ENCODE data around the gene CTNNA3. TPM values are rescaled to one million over a fixed set of nuclear protein-coding genes. Genes with fewer than 3 reads are reported as not detected.

CTNNA3 gene
- total and polyA plus RNA-seq, 2 donors (not counting 3 experiments of a cell fraction or from before 2014, with no cell fraction given), result not detected

DNA sequence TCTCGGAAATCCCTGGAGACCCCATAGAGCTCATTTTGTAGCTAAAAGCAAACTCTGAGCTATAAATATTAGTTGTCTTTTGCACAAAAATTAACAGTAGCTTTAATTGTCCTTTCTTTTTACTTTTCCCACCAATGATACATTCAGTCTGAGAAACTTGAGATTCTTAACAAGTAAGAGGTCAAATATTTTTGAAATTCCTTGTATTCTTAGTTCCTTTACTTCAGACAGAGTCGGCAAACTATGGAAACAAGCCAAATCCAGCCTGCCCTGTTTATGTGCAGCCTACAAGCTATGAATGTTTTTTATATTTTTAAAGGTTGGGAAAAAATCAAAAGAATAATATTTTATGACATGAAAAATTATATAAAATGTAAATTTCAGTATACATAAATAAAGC lies 146.6 kb downstream of the CTNNA3 start:
- intact Hi-C loops (cut with micrococcal nuclease), result loop anchor here (10.0 kb wide), 1 partner anchor 65 kb away; no protein-coding TSS in a partner anchor
- H4K20me1 ChIP-seq (replicated peaks; ENCODE audit: control insufficient read depth, extremely low read depth, insufficient read depth, low read length), result no peaks in the 10 kb centered on the region
- H3K27me3 ChIP-seq (ENCODE audit: control insufficient read depth in 2 of 2, insufficient read depth in 2 of 2, low read length in 2 of 2), result no peaks in the 10 kb centered on the region
- dilution Hi-C loops (cut with MboI; ENCODE audit: extremely low pct_ligation_motif_present, low sequenced_read_pairs), result no loop called here
- no peak overlapping the region for H3K4me2 ChIP-seq (ENCODE audit: insufficient read depth, low read length)
- H3K9ac ChIP-seq (replicated peaks; ENCODE audit: extremely low read depth, insufficient read depth, low read length), result no peak overlapping the region
- no peaks in the 10 kb centered on the region for H3K9me3 ChIP-seq (replicated peaks; ENCODE audit: control insufficient read depth, insufficient read depth, low read length)
- CTCF ChIA-PET, result interaction anchor here (1.3 to 1.5 kb wide), 3 partner anchors 14 to 239 kb away, joined by 3 to 4 read pairs (median 3); no protein-coding TSS in a partner anchor
- no peaks in the 10 kb centered on the region for H3K9me1 ChIP-seq (replicated peaks; ENCODE audit: control insufficient read depth, extremely low read depth, insufficient read depth, low read length)
- H3K36me3 ChIP-seq (ENCODE audit: control insufficient read depth in 2 of 2, extremely low read depth in 1 of 2, insufficient read depth in 2 of 2, low read length in 2 of 2), result no peaks in the 10 kb centered on the region
- FAIRE-seq (peak; percentile 8), DNase-seq (ENCODE audit: low read depth, low spot score) (peak; percentile 12)
- POLR2A ChIA-PET, result no interaction called here
- H3K4me1 ChIP-seq (ENCODE audit: control insufficient read depth, extremely low read depth, insufficient read depth, low read length), result no peaks in the 10 kb centered on the region
- H2AFZ ChIP-seq (ENCODE audit: low read depth, low read length), result no peak overlapping the region
- H3K27ac ChIP-seq (ENCODE audit: insufficient read depth, low read depth, low read length), result no peak overlapping the region
- TF ChIP-seq POLR2AphosphoS5 (IDR thresholded peaks at IDR 0.05; ENCODE audit: insufficient read depth, low read depth, low read length), result no peak
- no peak for TF ChIP-seq FOS (IDR thresholded peaks at IDR 0.05; ENCODE audit: borderline replicate concordance, insufficient read depth, low read length)
- no peaks in the 10 kb centered on the region for H3K79me2 ChIP-seq (ENCODE audit: control insufficient read depth, insufficient read depth, low read length)
- no peak overlapping the region for H3K4me3 ChIP-seq (replicated peaks in 1 of 3; ENCODE audit: insufficient read depth in 1 of 3, low read depth in 1 of 3, low read length in 3 of 3)
- no TSS peak for BruUV-seq (replicated peaks)

DNA sequence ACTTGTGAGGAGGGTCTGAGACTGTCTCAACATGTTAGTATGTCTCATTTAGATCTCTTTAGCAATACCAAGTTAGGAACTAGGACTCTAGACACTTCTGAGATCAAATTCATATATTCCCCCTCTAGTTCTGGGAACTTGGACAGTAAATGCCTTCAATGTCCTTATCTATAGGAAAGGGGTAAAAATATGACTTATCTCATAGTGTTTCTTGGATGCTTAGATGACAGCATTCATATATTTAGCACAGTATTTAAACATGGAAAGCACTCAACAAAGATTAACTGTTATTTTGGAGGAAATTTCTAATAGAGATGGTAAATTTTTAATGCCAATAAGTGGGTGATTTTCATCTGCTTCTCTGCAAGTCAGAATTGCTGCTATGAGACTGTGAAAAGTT lies 154.6 kb downstream of the CTNNA3 start:
- DNase-seq (ENCODE audit: low read depth, low spot score) (no peak), FAIRE-seq (no peak)
- Histone ChIP-seq H3K27me3 (ENCODE audit: control insufficient read depth in 2 of 2, insufficient read depth in 2 of 2, low read length in 2 of 2) (no peaks in the 10 kb centered on the region), H3K27ac (ENCODE audit: insufficient read depth, low read depth, low read length) (no peak overlapping the region), H3K4me1 (ENCODE audit: control insufficient read depth, extremely low read depth, insufficient read depth, low read length) (no peaks in the 10 kb centered on the region), H3K9me3 (replicated peaks; ENCODE audit: control insufficient read depth, insufficient read depth, low read length) (no peaks in the 10 kb centered on the region), H3K36me3 (ENCODE audit: control insufficient read depth in 2 of 2, extremely low read depth in 1 of 2, insufficient read depth in 2 of 2, low read length in 2 of 2) (no peaks in the 10 kb centered on the region), H3K9me1 (replicated peaks; ENCODE audit: control insufficient read depth, extremely low read depth, insufficient read depth, low read length) (no peaks in the 10 kb centered on the region), H4K20me1 (replicated peaks; ENCODE audit: control insufficient read depth, extremely low read depth, insufficient read depth, low read length) (no peaks in the 10 kb centered on the region), H3K4me3 (replicated peaks in 1 of 3; ENCODE audit: insufficient read depth in 1 of 3, low read depth in 1 of 3, low read length in 3 of 3) (no peak overlapping the region), H3K4me2 (ENCODE audit: insufficient read depth, low read length) (no peak overlapping the region), H2AFZ (ENCODE audit: low read depth, low read length) (no peak overlapping the region), H3K79me2 (ENCODE audit: control insufficient read depth, insufficient read depth, low read length) (no peaks in the 10 kb centered on the region), H3K9ac (replicated peaks; ENCODE audit: extremely low read depth, insufficient read depth, low read length) (no peak overlapping the region)
- ChIA-PET CTCF (no interaction called here), POLR2A (no interaction called here)
- intact Hi-C loops (cut with micrococcal nuclease) (loop anchor here (10.0 kb wide), 1 partner anchor 73 kb away; no protein-coding TSS in a partner anchor), dilution Hi-C loops (cut with MboI; ENCODE audit: extremely low pct_ligation_motif_present, low sequenced_read_pairs) (no loop called here)
- TF ChIP-seq POLR2A (IDR thresholded peaks at IDR 0.05; ENCODE audit: low read depth, low read length) (no peak), FOS (IDR thresholded peaks at IDR 0.05; ENCODE audit: borderline replicate concordance, insufficient read depth, low read length) (no peak), EZH2 (IDR thresholded peaks at IDR 0.05; ENCODE audit: borderline replicate concordance, low read depth, low read length, severe bottlenecking) (no peak), MYC (IDR thresholded peaks at IDR 0.05; ENCODE audit: low read depth, low read length) (no peak), JUN (IDR thresholded peaks at IDR 0.05; ENCODE audit: borderline replicate concordance, insufficient read depth, insufficient read length, low read depth) (no peak), GATA2 (IDR thresholded peaks at IDR 0.05; ENCODE audit: insufficient read depth, insufficient read length, low read depth, low read length) (no peak), POLR2AphosphoS5 (IDR thresholded peaks at IDR 0.05; ENCODE audit: insufficient read depth, low read depth, low read length) (no peak)
- TF ChIP-seq, protein P1, sequence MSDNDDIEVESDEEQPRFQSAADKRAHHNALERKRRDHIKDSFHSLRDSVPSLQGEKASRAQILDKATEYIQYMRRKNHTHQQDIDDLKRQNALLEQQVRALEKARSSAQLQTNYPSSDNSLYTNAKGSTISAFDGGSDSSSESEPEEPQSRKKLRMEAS (IDR thresholded peaks at IDR 0.05; ENCODE audit: insufficient read depth, insufficient read length), result no peak
- TF ChIP-seq, protein P2, sequence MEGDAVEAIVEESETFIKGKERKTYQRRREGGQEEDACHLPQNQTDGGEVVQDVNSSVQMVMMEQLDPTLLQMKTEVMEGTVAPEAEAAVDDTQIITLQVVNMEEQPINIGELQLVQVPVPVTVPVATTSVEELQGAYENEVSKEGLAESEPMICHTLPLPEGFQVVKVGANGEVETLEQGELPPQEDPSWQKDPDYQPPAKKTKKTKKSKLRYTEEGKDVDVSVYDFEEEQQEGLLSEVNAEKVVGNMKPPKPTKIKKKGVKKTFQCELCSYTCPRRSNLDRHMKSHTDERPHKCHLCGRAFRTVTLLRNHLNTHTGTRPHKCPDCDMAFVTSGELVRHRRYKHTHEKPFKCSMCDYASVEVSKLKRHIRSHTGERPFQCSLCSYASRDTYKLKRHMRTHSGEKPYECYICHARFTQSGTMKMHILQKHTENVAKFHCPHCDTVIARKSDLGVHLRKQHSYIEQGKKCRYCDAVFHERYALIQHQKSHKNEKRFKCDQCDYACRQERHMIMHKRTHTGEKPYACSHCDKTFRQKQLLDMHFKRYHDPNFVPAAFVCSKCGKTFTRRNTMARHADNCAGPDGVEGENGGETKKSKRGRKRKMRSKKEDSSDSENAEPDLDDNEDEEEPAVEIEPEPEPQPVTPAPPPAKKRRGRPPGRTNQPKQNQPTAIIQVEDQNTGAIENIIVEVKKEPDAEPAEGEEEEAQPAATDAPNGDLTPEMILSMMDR (IDR thresholded peaks at IDR 0.05; ENCODE audit: extremely low read depth in 1 of 2, insufficient read depth in 1 of 2, low read depth in 1 of 2, low read length in 2 of 2), result no peak
- BruUV-seq (replicated peaks), result no TSS peak
